H1 (cell line): ENCODE results near the gene LUM. TPM values are rescaled to one million over a fixed set of nuclear protein-coding genes. Genes with fewer than 3 reads are reported as not detected.

ENCODE experiments used
- CTCF ChIA-PET: fragments of 300-600 bp; sonication (Branson Sonifier 250); formaldehyde crosslinking; loops from one replicate; lab custom pipeline; 2021; ENCODE audit not compliant: partially characterized antibody; lab: Charles Lee
- POLR2A ChIA-PET: fragments of 300-600 bp; sonication (Branson Sonifier 250); formaldehyde crosslinking; loops from one replicate; lab custom pipeline; 2021; ENCODE audit warnings: inconsistent platforms; ENCODE audit not compliant: partially characterized antibody; lab: Charles Lee
- DNase-seq, 2 experiments: peaks; one replicate each; pipeline versions ENCODE4 v3.0.0 to v3.0.0-alpha.2; 2010 to 2022; ENCODE audit warnings: low spot score in 2 of 2, low read depth in 1 of 2, mixed read lengths in 1 of 2
- FAIRE-seq: peaks from 2 replicates; lab custom pipeline; 2011; peaks lifted over from hg19 to GRCh38; lab: Jason Lieb, UNC
- H2AFZ ChIP-seq: 2 replicates; pipeline ENCODE4 v1.8.1; 2012; ENCODE audit warnings: low read length, inconsistent platforms
- H2AK5ac ChIP-seq: 2 replicates; pipeline ENCODE4 v1.6.1; 2013; ENCODE audit warnings: low read depth, low read length
- H2BK120ac ChIP-seq: replicated peaks from 2 replicates; pipeline ENCODE3; 2013; ENCODE audit warnings: low read depth, low read length, inconsistent platforms
- H2BK12ac ChIP-seq: 2 replicates; pipeline ENCODE4 v1.6.1; 2013; ENCODE audit warnings: low read depth, low read length
- H2BK15ac ChIP-seq: 2 replicates; pipeline ENCODE4 v1.6.1; 2013; ENCODE audit warnings: low read length
- H2BK20ac ChIP-seq: 2 replicates; pipeline ENCODE4 v1.6.1; 2013; ENCODE audit warnings: low read length
- H2BK5ac ChIP-seq: 2 replicates; pipeline ENCODE4 v1.6.1; 2013; ENCODE audit warnings: low read depth, low read length
- H3K14ac ChIP-seq: 2 replicates; pipeline ENCODE4 v1.6.1; 2013; ENCODE audit warnings: inconsistent platforms; ENCODE audit not compliant: insufficient read length
- H3K18ac ChIP-seq: 2 replicates; pipeline ENCODE4 v1.6.1; 2013; ENCODE audit warnings: low read length; ENCODE audit errors: extremely low read depth
- H3K23ac ChIP-seq: 2 replicates; pipeline ENCODE4 v1.6.1; 2013; ENCODE audit warnings: inconsistent platforms; ENCODE audit not compliant: insufficient read length
- H3K23me2 ChIP-seq: 2 replicates; pipeline ENCODE4 v1.6.1; 2013; ENCODE audit warnings: low read depth, low read length
- H3K27ac ChIP-seq: 2 replicates; pipeline ENCODE4 v1.6.1; 2011; ENCODE audit warnings: low read depth, low read length, inconsistent platforms
- H3K27me3 ChIP-seq, 4 experiments: replicated peaks in 1 of 4; 1 replicate in 1 of 4; 2 replicates in 3 of 4; pipeline versions ENCODE4 v1.6.1 to v1.8.1; 2011 to 2013; ENCODE audit warnings: low read length in 3 of 4, mild to moderate bottlenecking in 3 of 4, inconsistent platforms in 2 of 4, mixed read lengths in 2 of 4, moderate library complexity in 1 of 4; ENCODE audit not compliant: control insufficient read depth in 3 of 4, insufficient read depth in 3 of 4; ENCODE audit errors: extremely low read depth in 1 of 4
- H3K36me3 ChIP-seq, 4 experiments: 2 replicates each; pipeline versions ENCODE4 v1.6.1 to v1.8.1; 2011 to 2013; ENCODE audit warnings: mild to moderate bottlenecking in 4 of 4, low read length in 3 of 4, moderate library complexity in 2 of 4, control low read depth in 1 of 4, inconsistent platforms in 1 of 4; ENCODE audit not compliant: insufficient read depth in 4 of 4, control insufficient read depth in 2 of 4
- H3K4ac ChIP-seq: replicated peaks from 2 replicates; pipeline ENCODE3; 2013; ENCODE audit warnings: low read length, low read depth, mixed read lengths, inconsistent platforms; ENCODE audit not compliant: insufficient read length
- H3K4me1 ChIP-seq, 4 experiments: replicated peaks in 1 of 4; 1 replicate in 1 of 4; 2 replicates in 3 of 4; pipeline versions ENCODE4 v1.6.1 to v1.8.1; 2011 to 2013; ENCODE audit warnings: low read length in 3 of 4, inconsistent platforms in 2 of 4, mixed read lengths in 1 of 4; ENCODE audit not compliant: insufficient read depth in 4 of 4, control insufficient read depth in 3 of 4
- H3K4me2 ChIP-seq, 2 experiments: 2 replicates each; pipeline versions ENCODE4 v1.6.1 to v1.8.1; 2011 to 2013; ENCODE audit warnings: low read depth in 2 of 2, low read length in 2 of 2, control low read depth in 1 of 2, inconsistent platforms in 1 of 2, mild to moderate bottlenecking in 1 of 2; ENCODE audit not compliant: insufficient read depth in 1 of 2
- H3K4me3 ChIP-seq, 4 experiments: fragments of 200-600, 300-600 bp in 1 of 4; sonication (generic), shearing (Covaris generic), sonication (Bioruptor Twin) in 1 of 4; 2 replicates each; pipeline versions ENCODE4 v1.5.1 to v1.8.1; 2011 to 2016; ENCODE audit warnings: low read length in 4 of 4, low read depth in 3 of 4, control low read depth in 2 of 4, inconsistent platforms in 2 of 4, mild to moderate bottlenecking in 2 of 4, mixed read lengths in 1 of 4, moderate library complexity in 1 of 4; ENCODE audit not compliant: insufficient read depth in 2 of 4; ENCODE audit errors: extremely low read depth in 1 of 4
- H3K56ac ChIP-seq: replicated peaks from 2 replicates; pipeline ENCODE3; 2013; ENCODE audit warnings: low read depth, mild to moderate bottlenecking, mixed read lengths, low read length, inconsistent platforms; ENCODE audit not compliant: insufficient read length
- H3K79me1 ChIP-seq: 2 replicates; pipeline ENCODE4 v1.6.1; 2013; ENCODE audit warnings: low read depth, low read length, control low read depth
- H3K79me2 ChIP-seq, 2 experiments: 2 replicates each; pipeline versions ENCODE4 v1.6.1 to v1.8.1; 2012 to 2013; ENCODE audit warnings: low read length in 2 of 2, mild to moderate bottlenecking in 2 of 2, inconsistent platforms in 1 of 2; ENCODE audit not compliant: insufficient read depth in 2 of 2, control insufficient read depth in 1 of 2
- H3K9ac ChIP-seq, 4 experiments: replicated peaks in 1 of 4; 1 replicate in 1 of 4; 2 replicates in 3 of 4; pipeline versions ENCODE4 v1.6.1 to v1.8.1; 2011 to 2013; ENCODE audit warnings: low read depth in 3 of 4, low read length in 3 of 4, control low read depth in 2 of 4, mild to moderate bottlenecking in 2 of 4, moderate library complexity in 2 of 4, inconsistent platforms in 1 of 4; ENCODE audit errors: extremely low read depth in 1 of 4
- H3K9me3 ChIP-seq, 2 experiments: 2 replicates each; pipeline versions ENCODE4 v1.6.1 to v1.8.1; 2012 to 2013; ENCODE audit warnings: mild to moderate bottlenecking in 2 of 2, moderate library complexity in 2 of 2, control low read depth in 1 of 2, inconsistent platforms in 1 of 2, low read depth in 1 of 2, low read length in 1 of 2, mixed read lengths in 1 of 2; ENCODE audit not compliant: insufficient read depth in 2 of 2
- H4K20me1 ChIP-seq, 2 experiments: replicated peaks in 1 of 2; 2 replicates each; pipeline versions ENCODE3 to v1.8.1; 2011 to 2013; ENCODE audit warnings: inconsistent platforms in 2 of 2, low read length in 2 of 2, mild to moderate bottlenecking in 1 of 2; ENCODE audit not compliant: insufficient read depth in 2 of 2, control insufficient read depth in 1 of 2
- H4K5ac ChIP-seq: 2 replicates; pipeline ENCODE4 v1.6.1; 2013; ENCODE audit warnings: low read length, low read depth, mixed read lengths, inconsistent platforms; ENCODE audit not compliant: insufficient read length
- H4K8ac ChIP-seq: 2 replicates; pipeline ENCODE4 v1.8.0; 2013; ENCODE audit warnings: mild to moderate bottlenecking, moderate library complexity, low read length, inconsistent platforms; ENCODE audit not compliant: insufficient read depth; ENCODE audit errors: extremely low read depth
- H4K91ac ChIP-seq: replicated peaks from 2 replicates; pipeline ENCODE3; 2013; ENCODE audit warnings: low read length, mixed read lengths, inconsistent platforms; ENCODE audit not compliant: insufficient read length
- ATF2 ChIP-seq: IDR thresholded peaks from 2 replicates; pipeline ENCODE4 v1.6.1; 2012; ENCODE audit warnings: low read length, inconsistent platforms
- BACH1 ChIP-seq: IDR thresholded peaks from 2 replicates; pipeline ENCODE4 v1.6.1; 2012; ENCODE audit warnings: low read length, improper control_type of control experiment
- CEBPB ChIP-seq: IDR thresholded peaks from 2 replicates; pipeline ENCODE4 v1.6.1; 2012; ENCODE audit warnings: low read depth, low read length
- FOSL1 ChIP-seq: IDR thresholded peaks from 2 replicates; pipeline ENCODE4 v1.6.1; 2011; ENCODE audit warnings: mild to moderate bottlenecking, low read depth, low read length, moderate library complexity; ENCODE audit not compliant: insufficient read depth
- MAFK ChIP-seq: IDR thresholded peaks from 2 replicates; pipeline ENCODE4 v1.6.1; 2012; ENCODE audit warnings: low read depth, mild to moderate bottlenecking, improper control_type of control experiment, low read length
- SAP30 ChIP-seq: fragments of 300-600 bp; sonication (generic); IDR thresholded peaks from 2 replicates; pipeline ENCODE4 v1.7.1; 2012; ENCODE audit warnings: low read length, moderate library complexity, mild to moderate bottlenecking, inconsistent platforms; ENCODE audit not compliant: insufficient read depth, insufficient replicate concordance
- WGBS, 2 experiments: shearing (Covaris generic) in 1 of 2; methylation state at CpG; one replicate each; pipeline versions ENCODE4 v1.1.6 to v1.1.7; 2013 to 2015; ENCODE audit warnings: low lambda C conversion rate in 2 of 2, mixed read lengths in 2 of 2, inconsistent platforms in 1 of 2, low coverage in 1 of 2, missing lambda C conversion rate in 1 of 2; ENCODE audit not compliant: insufficient replicate concordance in 2 of 2, insufficient coverage in 1 of 2, insufficient read length in 1 of 2; ENCODE audit errors: extremely low coverage in 1 of 2, missing lambda C conversion rate in 1 of 2; 5-methylcytosine and 5-hydroxymethylcytosine counted together
- polyA plus RNA-seq, 7 experiments: library from polyadenylated mRNA; depleted of rRNA in 3 of 7; stranded (reverse) in 5 of 7; unstranded in 2 of 7; fragments of >200 nt in 5 of 7; fragments of 200-250 nt in 2 of 7; gene quantifications; 1 replicate in 5 of 7; 2 replicates in 1 of 7; 4 replicates in 1 of 7; pipeline versions ENCODE4 v1.2.1 to v1.2.3, GENCODE V29; 2011 to 2013; ENCODE audit warnings: missing spikeins in 2 of 7, mixed read lengths in 2 of 7
- total RNA-seq: library from RNA; stranded (reverse); fragmentation: NEBNext Ultra II Directional; extraction: Animal tissue kit (Norgen Biotek cat#: 25700); gene quantifications from 2 replicates; pipeline ENCODE4 v1.2.1, GENCODE V29; 2021

The LUM gene
- total and polyA plus RNA-seq, 2 of the 8 experiments (the other 6 are each of a cell fraction or from before 2014, with no cell fraction given): not detected

GRCh38 chr12:91074851-91075250, 36.4 kb downstream of the LUM start:
- no peaks in the 10 kb centered on the region for H4K20me1 ChIP-seq
- ChIA-PET POLR2A (no interaction called here), CTCF (interaction anchor here (0.6 kb wide), 1 partner anchor 560 kb away, joined by 3 read pairs; no protein-coding TSS in a partner anchor)
- H3K4me3 ChIP-seq: no peak overlapping the region
- H2AK5ac ChIP-seq: no peak overlapping the region
- H4K5ac ChIP-seq: no peak overlapping the region
- H2BK20ac ChIP-seq: no peak overlapping the region
- FAIRE-seq (no peak), DNase-seq (no peak)
- no peaks in the 10 kb centered on the region for H3K27me3 ChIP-seq
- no peak overlapping the region for H3K4ac ChIP-seq
- H3K4me1 ChIP-seq: no peaks in the 10 kb centered on the region
- no peak overlapping the region for H3K23ac ChIP-seq
- no peaks in the 10 kb centered on the region for H3K79me1 ChIP-seq
- no peaks in the 10 kb centered on the region; the same call in 1 of the 2 replicates for H3K23me2 ChIP-seq
- no peak overlapping the region for H2BK5ac ChIP-seq
- H3K56ac ChIP-seq: no peak overlapping the region
- H3K9ac ChIP-seq: no peak overlapping the region
- H3K9me3 ChIP-seq: no peaks in the 10 kb centered on the region
- no peak overlapping the region for H4K91ac ChIP-seq
- WGBS, 2 experiments: 95% methylated on average over 1 of the region's 1 CpG; no CpG with 5 or more reads in 1 of the 2 experiments
- H3K14ac ChIP-seq: no peak overlapping the region
- H3K18ac ChIP-seq: no peak overlapping the region
- H3K27ac ChIP-seq: no peak overlapping the region
- H2BK120ac ChIP-seq: no peak overlapping the region
- no peak overlapping the region for H2BK12ac ChIP-seq
- H2BK15ac ChIP-seq: no peak overlapping the region
- no peaks in the 10 kb centered on the region for H3K79me2 ChIP-seq
- H3K4me2 ChIP-seq: no peak overlapping the region
- no peaks in the 10 kb centered on the region for H3K36me3 ChIP-seq
- H2AFZ ChIP-seq: no peak overlapping the region
- TF ChIP-seq ATF2 (no peak), MAFK (no peak), CEBPB (no peak), FOSL1 (no peak), BACH1 (no peak), SAP30 (no peak)
- H4K8ac ChIP-seq: no peak overlapping the region
